GOT3 (cell line): ENCODE data around the gene DCP1B.
"Not testable (repeated sequence)": the region's sequence is repeated elsewhere in the genome, so short reads cannot be mapped to it uniquely, and the experiment has no call there.

Experiments used
- DNase-seq: peaks from one replicate; lab custom pipeline; 2025; ENCODE audit warnings: mixed read lengths; lab: John Stamatoyannopoulos, UW

DCP1B gene

DNA sequence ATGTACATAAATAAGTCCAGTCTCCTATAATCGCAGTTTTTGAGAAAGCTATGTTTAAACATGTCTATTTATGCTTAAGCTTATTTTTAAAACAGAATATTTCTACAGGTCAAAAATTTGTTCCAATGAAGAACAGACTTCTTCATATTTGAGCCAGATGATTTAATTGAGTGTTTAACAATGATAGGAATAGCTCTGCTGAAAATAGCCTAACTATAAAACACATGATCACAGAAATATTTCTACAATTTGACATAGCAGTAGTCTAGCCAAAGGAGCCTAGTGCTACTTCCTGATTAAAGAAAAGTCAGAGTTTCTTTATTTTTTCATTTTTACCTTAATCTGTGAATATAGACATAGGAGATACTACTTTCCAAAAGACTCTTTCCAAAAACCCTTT, 29.4 kb downstream of the DCP1B start:
- no peak for DNase-seq

DNA sequence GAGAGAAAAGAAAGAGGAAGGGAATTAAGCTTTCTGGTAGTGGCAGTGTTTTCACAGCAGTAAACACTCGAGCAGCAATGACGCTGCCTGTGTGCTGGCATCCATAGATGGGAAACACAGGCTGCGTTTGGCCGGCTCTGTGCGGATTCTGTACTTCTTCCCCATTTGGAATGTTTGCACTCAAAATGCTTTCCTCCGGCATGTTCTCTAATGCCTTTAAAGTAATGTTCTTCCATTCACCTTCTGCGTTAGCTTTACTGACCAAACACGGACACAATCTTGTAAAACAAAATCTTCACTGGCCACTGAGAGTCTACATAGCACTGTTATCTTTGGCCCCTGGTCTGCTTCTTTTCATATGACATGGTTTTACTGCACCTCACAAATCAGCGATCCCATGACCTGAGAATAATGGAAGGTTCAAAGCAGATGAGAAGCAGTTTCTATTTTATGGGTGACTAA, 31.4 kb downstream of the DCP1B start:
- DNase-seq, result no peak

DNA sequence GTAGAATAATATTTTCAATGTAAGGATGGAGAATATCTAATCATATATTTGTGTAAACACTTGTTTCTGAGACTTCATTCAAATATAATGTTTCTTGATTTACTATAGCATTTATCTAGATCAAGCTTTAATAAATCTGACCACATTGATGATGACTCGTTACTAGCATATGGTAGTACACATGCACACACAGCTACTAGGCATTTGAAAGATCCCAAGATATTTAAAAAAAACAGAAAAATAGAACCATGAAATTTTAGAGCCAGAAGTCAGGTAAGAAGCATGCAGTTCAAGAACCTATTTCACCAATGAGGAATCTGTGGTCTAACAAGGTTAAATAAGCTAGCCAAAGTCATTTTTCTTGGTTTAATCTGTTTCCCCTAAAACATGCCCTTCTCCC, 32.0 kb downstream of the DCP1B start:
- DNase-seq, result no peak

DNA sequence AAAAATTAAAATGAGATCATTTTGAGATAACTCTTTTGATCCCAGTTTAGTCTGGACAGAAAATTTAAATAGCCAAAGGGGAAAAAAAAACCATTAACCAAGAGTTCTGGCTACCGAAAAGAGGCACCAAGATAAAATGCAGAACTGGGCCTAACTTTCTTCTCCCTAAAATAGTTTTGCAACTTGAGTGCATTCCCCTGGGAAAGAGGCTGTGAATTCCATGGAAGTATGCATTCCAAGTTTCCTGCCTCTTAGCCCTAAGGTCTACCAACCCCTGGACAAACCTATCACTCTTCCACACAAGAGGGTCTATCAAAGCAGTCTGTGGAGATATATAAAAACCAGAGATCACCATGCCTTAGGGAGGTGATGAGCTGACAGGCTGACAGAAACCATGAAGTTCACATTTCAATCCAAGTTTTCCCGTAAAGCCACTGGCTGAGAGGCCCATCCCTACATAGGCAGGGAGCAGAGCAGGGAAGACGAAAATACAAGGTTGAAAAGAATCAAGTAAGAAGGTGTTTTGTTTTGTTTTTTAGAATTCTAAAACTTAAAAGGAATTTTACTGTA, 33.8 kb downstream of the DCP1B start:
- DNase-seq, result no peak

DNA sequence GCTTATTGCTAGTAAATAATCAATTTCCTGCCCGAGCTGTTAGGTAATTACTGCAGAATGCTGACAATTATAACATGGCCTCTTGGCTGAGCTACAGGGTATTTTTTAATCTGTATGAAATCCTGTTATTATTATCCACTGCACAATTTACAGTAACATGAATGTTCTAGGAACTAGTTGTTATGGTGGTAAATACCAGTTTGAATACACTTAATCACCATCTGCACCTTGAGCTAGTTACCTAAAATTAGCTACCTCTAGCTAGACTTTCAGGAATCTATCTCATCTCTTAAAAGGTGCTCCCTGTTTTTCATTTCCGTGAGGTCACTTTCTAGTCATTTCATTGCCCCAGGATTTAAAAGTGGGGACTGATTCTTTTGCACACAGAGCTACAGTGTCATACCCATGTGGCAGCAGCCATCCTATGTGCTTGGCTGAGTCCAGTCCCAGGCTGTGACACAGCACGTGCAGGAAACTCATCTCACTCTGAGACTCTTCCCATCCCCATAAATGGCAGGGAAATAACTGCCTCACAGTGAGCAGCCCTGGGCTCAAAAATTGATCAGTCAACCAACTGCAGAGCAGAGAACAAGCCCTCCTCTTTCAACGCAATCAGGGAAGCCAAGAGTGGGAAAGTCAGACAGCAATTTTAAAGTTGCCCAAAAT, 37.6 kb downstream of the DCP1B start:
- no peak for DNase-seq

DNA sequence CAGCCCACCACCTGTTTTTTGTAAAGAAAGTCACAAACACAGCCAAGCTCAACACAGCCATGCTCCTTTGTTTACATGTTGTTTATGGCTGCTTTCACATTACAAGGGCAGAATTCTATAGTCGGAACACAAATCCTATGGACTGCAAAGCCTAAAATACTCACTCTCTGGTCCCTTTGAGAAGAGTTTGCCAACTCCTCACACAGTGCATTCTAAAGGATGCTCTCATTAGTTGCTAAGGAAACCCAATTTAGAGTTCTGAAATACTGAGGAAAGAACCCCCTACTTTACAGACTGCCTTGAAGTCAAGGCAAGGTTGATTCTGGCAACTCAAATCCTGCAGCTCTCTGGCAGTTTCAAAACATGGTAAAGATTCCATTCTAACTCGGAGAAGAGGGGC, 38.3 kb downstream of the DCP1B start:
- no peak for DNase-seq

DNA sequence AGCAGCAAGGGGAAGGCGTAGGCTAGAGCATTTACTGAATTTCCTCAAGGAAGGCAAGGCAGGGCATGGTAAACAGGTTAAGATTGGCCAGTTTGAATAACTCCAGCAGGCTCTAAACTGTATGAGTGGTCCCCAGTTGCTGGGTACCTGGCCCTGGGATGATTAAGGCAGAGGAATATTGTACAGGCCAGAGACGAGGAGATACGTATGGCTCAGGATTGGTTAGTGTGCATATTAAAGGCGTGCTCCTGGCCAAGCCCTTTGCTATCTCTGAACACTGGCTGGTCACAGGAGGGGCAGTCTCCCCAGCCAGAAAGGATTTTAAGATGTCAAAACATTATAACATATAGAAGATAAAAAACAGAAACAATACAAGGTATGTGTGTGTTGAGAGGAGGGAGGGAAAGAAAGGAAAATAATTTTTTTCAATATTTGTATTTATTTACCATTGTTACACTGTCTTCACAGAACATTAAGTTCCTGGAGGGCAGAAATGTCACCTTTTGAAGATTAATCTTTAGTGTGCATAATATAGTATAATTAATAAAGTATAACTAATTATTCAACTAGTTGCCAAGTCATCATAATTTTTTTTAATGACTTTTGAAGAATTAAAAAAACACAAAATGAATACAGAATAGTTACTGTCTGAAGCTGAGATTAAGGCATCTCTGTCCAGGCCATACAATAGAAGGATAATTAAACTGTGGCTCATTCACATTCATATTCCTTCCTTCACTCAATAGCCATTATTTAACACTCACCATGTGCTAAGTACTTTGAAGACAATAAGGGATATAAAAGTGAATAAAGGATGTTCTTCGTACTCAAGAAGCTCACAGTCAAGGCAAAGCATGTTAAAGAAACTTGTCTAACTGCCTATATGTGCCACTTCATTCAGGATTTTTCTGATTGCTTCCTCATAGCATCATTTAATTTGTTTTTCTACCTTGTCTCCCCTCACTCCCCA, 41.9 kb downstream of the DCP1B start:
- no peak for DNase-seq

DNA sequence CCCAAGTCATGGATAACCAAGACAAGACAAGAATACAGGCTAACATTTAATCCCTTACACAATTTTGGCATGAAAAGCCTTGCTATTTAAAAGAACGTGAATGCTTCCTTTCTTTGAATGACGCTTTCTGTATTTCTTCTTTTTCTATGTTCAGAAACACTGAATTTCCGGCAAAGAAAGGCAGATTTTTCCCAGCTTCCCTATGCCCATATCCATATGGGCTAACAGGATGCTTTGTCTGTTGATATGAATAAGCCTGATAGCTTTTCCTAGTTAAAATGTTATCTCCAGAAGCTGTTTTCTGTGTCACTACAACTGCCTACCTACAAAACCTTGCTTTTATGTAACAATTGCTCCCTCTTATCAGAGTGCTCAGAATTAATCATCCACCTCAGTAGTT, 47.5 kb downstream of the DCP1B start:
- DNase-seq, result no peak

DNA sequence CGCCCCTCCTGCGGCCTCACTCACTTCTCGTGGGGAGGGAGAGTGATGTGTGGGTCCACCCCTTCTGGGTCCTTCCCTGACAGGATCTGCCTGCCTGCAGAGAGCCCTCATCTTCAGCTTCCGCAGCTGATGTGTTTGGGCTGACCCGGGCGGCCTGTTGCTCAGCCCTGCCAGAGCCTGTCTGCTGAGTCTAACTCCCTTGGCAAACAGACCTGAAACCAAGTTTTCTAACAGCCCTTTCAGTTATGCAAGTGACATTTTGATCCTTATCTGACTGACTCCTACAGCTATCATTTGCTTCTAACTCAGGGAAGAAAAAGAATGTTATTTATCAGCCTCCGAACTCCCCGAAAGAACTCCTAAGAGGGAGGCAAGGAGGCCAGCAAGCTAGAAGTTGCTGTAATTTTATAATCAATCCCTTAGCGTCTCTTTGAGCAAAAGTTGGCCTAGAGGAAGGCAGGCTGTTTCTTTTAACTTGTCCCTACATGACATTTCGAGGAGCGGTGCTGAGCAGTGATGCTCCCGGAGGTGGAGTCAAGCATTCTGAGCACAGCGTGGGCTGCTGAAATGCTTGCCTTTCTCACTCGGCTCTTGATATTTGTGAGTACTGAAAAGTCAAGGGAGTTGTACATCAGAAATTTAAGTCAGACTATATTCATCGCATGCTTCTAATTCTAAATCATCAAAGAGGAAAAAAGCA, 54.3 kb downstream of the DCP1B start:
- DNase-seq, result no peak

DNA sequence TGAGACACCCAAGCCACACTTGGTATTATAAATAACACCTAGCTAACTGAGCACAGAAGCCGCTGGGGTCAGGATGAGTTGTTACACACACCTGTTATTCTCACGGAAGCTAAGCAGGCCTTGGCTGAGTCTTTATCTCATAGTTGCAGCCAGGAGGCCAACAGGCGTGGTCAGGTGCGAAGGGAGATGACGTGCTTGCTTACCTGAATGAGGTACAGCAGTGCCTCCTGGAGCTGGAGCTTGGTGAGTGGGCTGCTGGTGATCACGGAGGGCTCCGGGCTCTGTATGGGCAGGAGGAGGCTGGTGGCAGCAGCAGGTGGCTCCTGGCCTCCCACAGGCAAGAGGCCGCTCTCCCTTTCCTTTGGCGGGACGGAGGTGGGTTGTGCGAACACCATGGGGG, 55.4 kb downstream of the DCP1B start:
- DNase-seq, result no peak

DNA sequence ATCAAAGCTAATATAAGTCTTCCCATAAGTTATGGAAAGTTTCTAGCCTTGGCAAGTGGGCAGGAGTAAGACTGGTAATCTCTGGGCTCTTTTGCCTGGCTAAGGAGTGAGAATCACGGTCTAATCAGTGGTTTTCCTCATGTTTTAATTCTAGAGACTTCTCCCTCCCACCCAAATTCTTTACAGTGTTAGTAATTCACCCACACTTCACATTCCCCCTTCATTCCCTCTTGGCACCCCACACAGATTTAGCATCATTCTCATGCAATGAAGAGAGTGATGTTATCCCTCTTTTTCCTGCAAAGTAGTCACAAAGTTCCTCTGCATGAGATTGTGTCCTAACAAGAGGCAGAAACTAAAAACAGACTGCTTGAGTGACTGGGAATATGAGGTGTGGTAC, 57.2 kb downstream of the DCP1B start:
- no peak for DNase-seq

DNA sequence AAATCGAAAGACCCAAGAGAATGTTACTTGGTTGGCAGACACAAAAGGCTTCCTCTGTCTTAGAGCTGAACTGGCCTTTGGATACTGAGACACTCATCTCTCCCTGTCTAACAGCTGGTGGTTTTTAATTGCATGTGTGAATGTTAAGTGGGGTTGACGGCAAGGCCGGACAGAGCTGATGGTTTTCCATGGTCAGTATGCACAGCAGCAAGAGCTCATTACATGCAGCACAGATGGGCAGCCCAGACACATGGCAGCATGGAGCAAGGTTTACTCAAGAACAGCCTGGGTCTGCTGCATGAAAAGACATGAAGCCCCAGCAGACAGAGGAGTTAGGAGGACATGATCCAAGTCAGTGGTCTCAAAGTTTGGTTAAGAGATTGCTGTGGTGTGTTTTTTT, 58.0 kb downstream of the DCP1B start:
- no peak for DNase-seq

DNA sequence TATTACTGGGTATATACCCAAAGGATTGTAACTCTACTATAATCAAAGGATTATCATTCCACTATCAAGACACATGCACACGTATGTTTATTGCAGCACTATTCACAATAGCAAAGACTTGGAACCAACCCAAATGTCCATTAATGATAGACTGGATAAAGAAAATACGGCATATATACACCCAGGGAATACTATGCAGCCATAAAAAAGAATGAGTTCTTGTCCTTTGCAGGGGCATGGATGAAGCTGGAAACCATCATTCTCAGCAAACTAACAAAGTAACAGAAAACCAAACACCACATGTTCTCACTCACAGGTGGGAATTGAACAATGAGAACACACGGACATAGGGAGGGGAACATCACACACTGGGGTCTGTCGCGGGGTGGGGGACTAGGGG, 58.8 kb downstream of the DCP1B start:
- not testable (repeated sequence) for DNase-seq

DNA sequence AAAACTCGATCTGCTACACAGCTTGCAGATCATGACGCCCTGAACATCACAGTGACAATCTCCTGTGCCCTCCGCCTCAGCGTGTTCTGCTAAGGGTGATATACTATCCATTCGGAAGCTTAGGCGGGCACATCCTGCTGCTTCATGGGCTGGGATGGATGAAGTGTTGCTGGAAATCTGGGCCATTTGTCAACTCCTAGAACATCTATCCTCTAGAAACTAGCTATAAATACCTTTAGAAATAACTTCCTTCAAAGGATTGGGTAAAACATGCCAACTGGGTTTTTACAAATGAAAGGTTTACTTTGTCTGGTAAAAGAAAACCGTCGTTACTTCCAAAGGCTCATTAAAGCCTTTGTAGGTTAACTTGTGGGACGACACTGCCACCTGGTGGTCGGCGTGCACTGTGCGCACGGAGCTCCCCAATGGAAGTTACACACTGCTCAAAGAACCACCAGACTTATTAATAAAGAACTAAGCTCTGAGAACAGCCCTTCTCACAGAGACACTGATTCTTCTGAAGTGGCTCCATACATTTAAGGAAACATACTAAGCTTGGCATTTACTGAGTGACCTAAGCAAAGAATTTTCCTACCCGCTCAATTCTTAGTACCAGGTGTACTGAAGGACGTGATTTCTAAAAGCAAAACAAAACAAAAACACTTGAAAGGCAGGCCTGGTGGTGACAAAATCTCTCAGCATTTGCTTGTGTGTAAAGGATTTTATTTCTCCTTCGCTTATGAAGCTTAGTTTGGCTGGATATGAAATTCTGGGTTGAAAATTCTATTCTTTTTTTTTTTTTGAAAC, 64.3 kb downstream of the DCP1B start:
- DNase-seq, result no peak

DNA sequence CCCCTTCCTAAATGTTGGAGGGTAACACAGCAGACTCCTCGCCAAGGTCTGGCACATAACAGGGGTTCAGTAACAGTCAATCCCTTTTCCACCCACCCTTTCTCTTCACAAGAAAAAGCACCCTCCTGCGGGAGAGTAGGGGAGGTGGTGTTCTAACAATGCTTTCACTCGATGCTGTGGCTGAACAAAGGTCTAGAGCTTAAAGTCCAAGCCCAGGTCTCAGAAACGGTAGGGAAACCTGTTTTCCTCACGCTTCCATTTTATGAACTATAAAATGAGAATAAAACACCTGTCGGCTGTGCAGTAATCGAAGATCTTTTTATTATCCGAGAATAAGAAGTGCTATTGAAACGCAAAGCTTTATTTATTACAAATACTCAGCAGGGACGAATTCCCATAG, 64.9 kb downstream of the DCP1B start:
- no peak for DNase-seq

DNA sequence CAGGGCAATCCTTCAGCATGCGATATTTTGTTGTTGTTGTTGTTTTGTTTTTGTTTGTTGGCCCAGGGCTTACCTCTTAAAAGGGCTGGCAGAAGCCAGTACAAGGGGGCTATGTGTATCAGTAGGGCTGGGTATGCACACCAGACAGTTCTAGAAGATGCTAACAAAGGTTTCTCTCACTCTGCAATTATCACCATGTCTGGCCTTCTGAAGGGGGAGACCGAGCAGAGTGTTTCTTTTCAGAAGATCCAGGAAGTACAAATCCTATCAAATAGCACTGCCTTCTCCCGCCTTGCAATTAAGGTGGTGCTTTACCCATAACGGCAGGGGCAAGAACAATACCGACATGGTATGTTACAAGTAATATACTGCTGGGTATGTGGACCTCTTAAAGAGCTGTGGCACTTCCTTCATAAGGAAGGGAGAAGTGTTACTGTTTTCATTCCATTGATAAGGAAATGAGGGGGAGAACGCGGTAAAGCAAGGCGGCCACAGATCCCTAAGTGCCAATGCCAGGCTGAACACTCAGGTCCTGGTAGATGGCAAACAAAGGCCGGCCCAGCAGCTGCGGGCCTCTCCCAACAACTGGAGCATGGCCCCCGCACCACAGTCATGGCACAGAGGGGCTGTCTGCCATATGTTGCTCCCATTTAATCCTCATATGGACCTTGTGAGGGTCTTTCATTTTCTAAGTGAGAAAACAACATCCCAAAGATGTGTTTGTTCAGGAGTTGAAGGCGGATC, 66.6 kb downstream of the DCP1B start:
- no peak for DNase-seq

DNA sequence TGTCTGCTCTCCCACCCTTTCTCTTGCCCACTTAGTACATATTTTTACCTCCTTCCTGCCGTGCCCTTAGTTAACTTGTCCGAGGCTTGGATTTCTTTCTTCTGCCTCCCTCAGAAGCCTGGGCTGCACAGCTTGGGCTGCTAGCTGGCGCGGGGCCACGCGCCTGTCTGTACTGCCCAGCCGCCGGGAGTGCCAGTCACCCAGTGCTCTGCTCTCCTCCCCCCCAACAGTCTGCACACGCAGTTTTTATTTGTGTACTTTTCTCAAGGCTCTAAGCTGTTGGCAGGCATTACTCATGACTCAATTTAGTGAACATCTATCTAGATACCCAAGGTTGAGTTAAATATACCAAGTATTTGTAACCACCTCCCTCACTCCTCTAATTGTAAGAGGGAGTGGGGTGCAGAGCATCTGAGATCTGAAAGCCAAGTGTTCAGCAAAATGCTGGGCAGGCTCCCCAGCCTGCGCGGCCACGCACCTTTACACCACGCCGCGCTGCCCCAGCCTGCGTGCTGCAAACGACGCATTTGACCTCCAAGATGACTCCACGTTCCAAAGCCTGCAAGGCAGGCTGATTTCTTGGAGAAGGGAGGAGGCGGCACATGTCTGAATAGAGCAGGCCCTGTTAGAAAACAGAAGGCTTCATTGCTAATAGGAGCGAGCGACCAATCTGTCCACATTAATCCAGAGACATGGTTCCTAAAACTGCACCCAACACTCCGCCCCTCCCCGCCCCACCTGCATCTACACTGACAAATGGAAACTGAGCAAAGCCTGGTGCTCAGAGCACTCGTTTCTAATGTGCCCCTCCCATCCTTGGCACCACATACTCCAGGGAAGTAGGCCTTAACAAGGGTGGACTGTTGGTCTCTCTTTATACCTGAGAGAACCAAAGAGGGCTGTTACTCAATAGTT, 67.6 kb downstream of the DCP1B start:
- DNase-seq, result peak; percentile 47

DNA sequence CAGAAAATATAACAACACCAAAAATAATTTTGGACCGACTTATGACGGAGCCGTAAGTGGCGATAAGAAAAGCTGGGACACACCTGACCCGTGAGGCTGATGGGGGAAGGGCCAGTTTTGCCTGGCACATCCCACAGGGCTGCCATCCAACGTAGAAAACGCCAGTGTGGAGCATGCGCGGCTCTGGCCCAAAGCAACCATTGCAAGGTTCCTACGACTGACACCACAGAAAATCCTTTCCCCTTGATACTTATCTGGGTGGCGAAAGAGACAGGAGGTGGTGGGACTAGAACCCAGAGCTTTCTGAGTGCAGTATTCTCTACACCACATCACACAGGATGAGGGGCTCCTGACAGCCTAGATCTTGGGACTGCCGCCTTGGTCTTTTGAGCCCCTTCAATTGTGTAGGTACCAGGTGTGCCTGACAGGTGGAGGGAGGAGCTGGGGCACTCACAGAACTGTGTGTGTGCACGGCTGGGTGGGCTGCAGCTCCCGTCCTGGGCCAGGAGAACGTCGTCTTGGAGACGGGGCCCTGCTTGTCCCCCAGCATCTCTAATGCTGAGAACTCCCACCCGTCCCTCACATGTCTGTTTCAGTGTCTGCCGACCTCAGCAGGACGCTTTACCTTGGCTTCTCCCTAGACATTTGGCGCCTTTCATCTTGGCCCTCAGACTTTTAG, 68.4 kb downstream of the DCP1B start:
- no peak for DNase-seq

DNA sequence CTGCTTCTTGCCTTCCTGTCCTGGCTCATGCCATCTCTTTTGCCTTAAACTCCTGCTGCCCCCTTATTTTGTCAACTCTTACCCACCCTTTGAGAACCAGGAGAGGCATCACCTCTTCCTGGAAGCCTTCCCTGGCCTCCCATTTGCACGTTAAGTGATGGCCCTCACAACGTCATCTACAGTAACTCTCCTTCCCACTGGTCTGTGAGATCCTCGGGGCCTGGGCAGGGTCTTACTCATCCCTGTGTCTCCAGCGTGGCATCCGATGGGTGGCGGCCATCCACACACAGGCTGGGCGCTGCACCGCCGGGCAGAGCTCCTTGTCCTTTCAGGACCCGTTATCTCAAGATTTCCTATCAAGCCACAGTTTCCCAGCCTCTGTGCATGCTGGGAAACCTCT, 69.0 kb downstream of the DCP1B start:
- no peak for DNase-seq
